HG02870 (cell line): ENCODE measurements around the gene IGHMBP2.

Experiments used
- ATAC-seq: cut with Tn5 transposase; IDR thresholded peaks from one replicate; pipeline ENCODE4 v1.9.1; 2021; ENCODE audit warnings: mild to moderate bottlenecking, moderate library complexity; ENCODE audit not compliant: unreplicated experiment

The IGHMBP2 gene

GRCh38 chr11:68938816-68939582 lies 35.3 kb downstream of the IGHMBP2 start:
- no peak for ATAC-seq

- no peak for ATAC-seq
These were observed 36.2 kb downstream of the IGHMBP2 start for GRCh38 chr11:68939583-68940555.

GRCh38 chr11:68940651-68941323 lies 37.1 kb downstream of the IGHMBP2 start:
- no peak for ATAC-seq

- no peak for ATAC-seq
These were observed 37.8 kb downstream of the IGHMBP2 start for GRCh38 chr11:68941324-68942094.

GRCh38 chr11:68942095-68942620 lies 38.5 kb downstream of the IGHMBP2 start:
- no peak for ATAC-seq

- no peak for ATAC-seq
These were observed 39.1 kb downstream of the IGHMBP2 start for GRCh38 chr11:68942751-68943271.

GRCh38 chr11:68946416-68947090 lies 42.9 kb downstream of the IGHMBP2 start:
- ATAC-seq: no peak

- ATAC-seq: no peak
These were observed 43.5 kb downstream of the IGHMBP2 start for GRCh38 chr11:68947151-68947550.

- ATAC-seq: no peak
These were observed 44.8 kb downstream of the IGHMBP2 start for GRCh38 chr11:68948496-68948895.

GRCh38 chr11:68948935-68949334 lies 45.2 kb downstream of the IGHMBP2 start:
- no peak for ATAC-seq

- ATAC-seq: no peak
These were observed 46.6 kb downstream of the IGHMBP2 start for GRCh38 chr11:68950270-68950669.

- ATAC-seq: no peak
These were observed 47.1 kb downstream of the IGHMBP2 start for GRCh38 chr11:68950762-68951161.

GRCh38 chr11:68954836-68955606 lies 51.3 kb downstream of the IGHMBP2 start:
- no peak for ATAC-seq

GRCh38 chr11:68955607-68955958 lies 51.9 kb downstream of the IGHMBP2 start:
- ATAC-seq: no peak

GRCh38 chr11:68956142-68956541 lies 52.5 kb downstream of the IGHMBP2 start:
- ATAC-seq: no peak

- ATAC-seq: no peak
These were observed 53.0 kb downstream of the IGHMBP2 start for GRCh38 chr11:68956547-68957254.

- no peak for ATAC-seq
These were observed 54.5 kb downstream of the IGHMBP2 start for GRCh38 chr11:68958211-68958610.
